RCC 7860 (cell line): ENCODE results near the gene PRAMEF18.
"Not testable (repeated sequence)": the region's sequence is repeated elsewhere in the genome, so short reads cannot be mapped to it uniquely, and the experiment has no call there.

Experiments used
- DNase-seq: peaks from one replicate; pipeline ENCODE4 v3.0.0-alpha.2; 2015; ENCODE audit warnings: low spot score
- FAIRE-seq: peaks from 2 replicates; lab custom pipeline; 2012; peaks lifted over from hg19 to GRCh38; lab: Jason Lieb, UNC

The PRAMEF18 gene

DNA sequence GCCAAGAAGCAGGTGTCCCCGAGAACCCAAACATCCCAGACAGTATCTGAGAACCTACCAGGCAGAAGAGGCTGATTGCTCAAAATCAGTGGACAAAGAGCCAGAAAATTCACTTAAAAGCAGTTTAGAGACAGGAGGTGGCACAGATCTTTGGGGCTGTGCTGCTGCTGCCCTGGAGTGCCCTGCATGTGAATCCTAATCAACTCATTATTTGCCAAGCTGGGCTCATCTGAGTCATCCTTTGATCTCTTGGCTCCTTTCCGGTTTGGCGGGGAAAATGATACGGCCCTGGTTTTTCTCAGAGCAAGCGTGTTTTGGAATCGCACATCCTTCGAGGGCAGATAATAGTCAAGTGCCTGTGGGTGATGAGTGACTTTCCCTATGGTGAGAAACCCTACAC is 9.3 kb downstream of the PRAMEF18 start:
- not testable (repeated sequence) for FAIRE-seq, DNase-seq

DNA sequence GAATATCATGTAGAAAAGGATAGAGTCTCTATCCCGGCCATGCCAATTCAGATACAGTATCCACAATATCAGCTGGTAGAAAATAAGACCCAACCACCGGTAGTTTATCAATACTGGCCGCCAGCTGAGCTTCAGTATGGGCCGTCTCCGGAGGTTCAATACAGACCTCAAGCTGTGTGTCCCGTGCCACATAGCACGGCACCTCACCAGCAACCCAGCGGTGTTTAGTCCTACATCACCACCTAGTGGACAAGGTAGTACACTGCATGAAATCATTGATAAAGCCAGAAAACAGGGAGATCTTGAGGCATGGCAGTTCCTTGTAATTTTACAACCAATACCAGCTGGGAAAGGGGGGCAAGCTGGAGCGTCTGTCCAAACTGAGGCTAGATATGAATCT is 17.2 kb downstream of the PRAMEF18 start:
- not testable (repeated sequence) for FAIRE-seq, DNase-seq

GRCh38 chr1:13201309-13201708 is 24.6 kb downstream of the PRAMEF18 start, which contains the start of gene PRAMEF13:
TSS of gene PRAMEF13 (minus strand) at chr1:13201409. CDS start at chr1:13199589, 1,820 bp downstream.
- not testable (repeated sequence) for DNase-seq, FAIRE-seq
